Measurements from ENCODE around the gene SLFN12. TPM values are rescaled to one million over a fixed set of nuclear protein-coding genes. Genes with fewer than 3 reads are reported as not detected.
A peak's percentile ranks its signal among the peaks of the same experiment; 100 is the strongest.

Gene SLFN12
- total RNA-seq, 1 donor, result 19.9 TPM

- Histone ChIP-seq H4K20me1 (ENCODE audit: insufficient read depth, low read length) (no peaks in the 10 kb centered on the region), H3K36me3 (ENCODE audit: insufficient read depth, low read length) (peaks cover 2% of the 10 kb centered on the region), H3K79me2 (ENCODE audit: insufficient read depth, low read length) (peaks cover 23% of the 10 kb centered on the region), H3K9me3 (ENCODE audit: low read depth, low read length) (no peaks in the 10 kb centered on the region), H3K4me1 (ENCODE audit: insufficient read depth, low read length) (no peaks in the 10 kb centered on the region), H3K27me3 (ENCODE audit: insufficient read depth, low read length) (peaks cover 3% of the 10 kb centered on the region), H2AFZ (ENCODE audit: low read length) (peak within 1 kb of the TSS; percentile 93), H3K27ac (ENCODE audit: low read depth, low read length) (peak within 1 kb of the TSS; percentile 98), H3K4me2 (ENCODE audit: insufficient read depth, low read length) (peak within 1 kb of the TSS; percentile 87), H3K4me3 (ENCODE audit: insufficient read depth, low read length) (peak within 1 kb of the TSS; percentile 84)
- DNase-seq (ENCODE audit: insufficient read length, low spot score, missing footprints), result peak; percentile 79
- no peak for TF ChIP-seq CTCF (IDR thresholded peaks at IDR 0.05; ENCODE audit: extremely low read depth, low read depth, low read length)
Measured at GRCh38 chr17:35373534-35373983, 58.7 kb downstream of the SLFN12 start, which contains the start of gene SLFN11. Gene SLFN11 (minus strand): TSS chr17:35373621. CDS start chr17:35363807, 9,814 bp downstream.

- DNase-seq (ENCODE audit: insufficient read length, low spot score, missing footprints), result peak; percentile 72
- peak overlapping the region; percentile 98 for H3K27ac ChIP-seq (ENCODE audit: low read depth, low read length)
Measured at GRCh38 chr17:35372846-35373533, 59.3 kb downstream of the SLFN12 start.

GRCh38 chr17:35371934-35372333 lies 60.4 kb downstream of the SLFN12 start:
- peak overlapping the region; percentile 76 for H3K4me2 ChIP-seq (ENCODE audit: insufficient read depth, low read length)
- no peak for DNase-seq (ENCODE audit: insufficient read length, low spot score, missing footprints)
- H2AFZ ChIP-seq (ENCODE audit: low read length), result no peak overlapping the region
- peaks cover 3% of the 10 kb centered on the region for H3K27me3 ChIP-seq (ENCODE audit: insufficient read depth, low read length)
- no peaks in the 10 kb centered on the region for H3K4me1 ChIP-seq (ENCODE audit: insufficient read depth, low read length)
- no peaks in the 10 kb centered on the region for H3K9me3 ChIP-seq (ENCODE audit: low read depth, low read length)
- H3K36me3 ChIP-seq (ENCODE audit: insufficient read depth, low read length), result peaks cover 2% of the 10 kb centered on the region
- H3K79me2 ChIP-seq (ENCODE audit: insufficient read depth, low read length), result peaks cover 23% of the 10 kb centered on the region
- H4K20me1 ChIP-seq (ENCODE audit: insufficient read depth, low read length), result no peaks in the 10 kb centered on the region
- no peak overlapping the region for H3K27ac ChIP-seq (ENCODE audit: low read depth, low read length)
- peak overlapping the region; percentile 12 for H3K4me3 ChIP-seq (ENCODE audit: insufficient read depth, low read length)
- TF ChIP-seq CTCF (IDR thresholded peaks at IDR 0.05; ENCODE audit: extremely low read depth, low read depth, low read length), result no peak

More at GRCh38 chr17:35372846-35373533, 59.3 kb downstream of the SLFN12 start:
- Histone ChIP-seq H4K20me1 (ENCODE audit: insufficient read depth, low read length) (no peaks in the 10 kb centered on the region), H3K4me1 (ENCODE audit: insufficient read depth, low read length) (no peaks in the 10 kb centered on the region), H3K79me2 (ENCODE audit: insufficient read depth, low read length) (peaks cover 23% of the 10 kb centered on the region), H3K4me3 (ENCODE audit: insufficient read depth, low read length) (peak overlapping the region; percentile 84), H3K4me2 (ENCODE audit: insufficient read depth, low read length) (peak overlapping the region; percentile 87), H3K36me3 (ENCODE audit: insufficient read depth, low read length) (peaks cover 2% of the 10 kb centered on the region), H2AFZ (ENCODE audit: low read length) (peak overlapping the region; percentile 93), H3K9me3 (ENCODE audit: low read depth, low read length) (no peaks in the 10 kb centered on the region), H3K27me3 (ENCODE audit: insufficient read depth, low read length) (peaks cover 3% of the 10 kb centered on the region)
- no peak for TF ChIP-seq CTCF (IDR thresholded peaks at IDR 0.05; ENCODE audit: extremely low read depth, low read depth, low read length)

GRCh38 chr17:35368081-35368830 lies 64.0 kb downstream of the SLFN12 start:
- Histone ChIP-seq H3K4me2 (ENCODE audit: insufficient read depth, low read length) (no peak overlapping the region), H2AFZ (ENCODE audit: low read length) (no peak overlapping the region), H3K9me3 (ENCODE audit: low read depth, low read length) (no peaks in the 10 kb centered on the region), H3K27ac (ENCODE audit: low read depth, low read length) (no peak overlapping the region), H3K4me1 (ENCODE audit: insufficient read depth, low read length) (no peaks in the 10 kb centered on the region), H3K79me2 (ENCODE audit: insufficient read depth, low read length) (peaks cover 22% of the 10 kb centered on the region), H3K36me3 (ENCODE audit: insufficient read depth, low read length) (peaks cover 6% of the 10 kb centered on the region), H4K20me1 (ENCODE audit: insufficient read depth, low read length) (no peaks in the 10 kb centered on the region), H3K27me3 (ENCODE audit: insufficient read depth, low read length) (peaks cover 3% of the 10 kb centered on the region), H3K4me3 (ENCODE audit: insufficient read depth, low read length) (no peak overlapping the region)
- no peak for TF ChIP-seq CTCF (IDR thresholded peaks at IDR 0.05; ENCODE audit: extremely low read depth, low read depth, low read length)
- DNase-seq (ENCODE audit: insufficient read length, low spot score, missing footprints), result no peak
